HEK293T (cell line): Measurements from ENCODE around the gene PILRA.

Source experiments
- ELF4 ChIP-seq: fragments of 450-650 bp; IDR thresholded peaks from 2 replicates; pipeline ENCODE4 v1.6.1; 2017; ENCODE audit warnings: antibody characterized with exemption
- HDGF ChIP-seq: fragments of 450-650 bp; IDR thresholded peaks from 2 replicates; pipeline ENCODE4 v1.6.1; 2017; ENCODE audit warnings: antibody characterized with exemption, borderline replicate concordance
- L3MBTL2 ChIP-seq: fragments of 450-650 bp; conservative IDR thresholded peaks from 2 replicates; pipeline ENCODE4 v1.6.1; 2016; ENCODE audit warnings: mild to moderate bottlenecking
- NFRKB ChIP-seq: fragments of 450-650 bp; IDR thresholded peaks from 2 replicates; pipeline ENCODE4 v1.6.1; 2016; ENCODE audit warnings: mild to moderate bottlenecking, moderate library complexity
- SP1 ChIP-seq: fragments of 450-650 bp; IDR thresholded peaks from 2 replicates; pipeline ENCODE4 v1.6.1; 2017
- SUZ12 ChIP-seq: fragments of 450-650 bp; IDR thresholded peaks from 2 replicates; pipeline ENCODE4 v1.6.1; 2016; ENCODE audit warnings: mild to moderate bottlenecking

DNA sequence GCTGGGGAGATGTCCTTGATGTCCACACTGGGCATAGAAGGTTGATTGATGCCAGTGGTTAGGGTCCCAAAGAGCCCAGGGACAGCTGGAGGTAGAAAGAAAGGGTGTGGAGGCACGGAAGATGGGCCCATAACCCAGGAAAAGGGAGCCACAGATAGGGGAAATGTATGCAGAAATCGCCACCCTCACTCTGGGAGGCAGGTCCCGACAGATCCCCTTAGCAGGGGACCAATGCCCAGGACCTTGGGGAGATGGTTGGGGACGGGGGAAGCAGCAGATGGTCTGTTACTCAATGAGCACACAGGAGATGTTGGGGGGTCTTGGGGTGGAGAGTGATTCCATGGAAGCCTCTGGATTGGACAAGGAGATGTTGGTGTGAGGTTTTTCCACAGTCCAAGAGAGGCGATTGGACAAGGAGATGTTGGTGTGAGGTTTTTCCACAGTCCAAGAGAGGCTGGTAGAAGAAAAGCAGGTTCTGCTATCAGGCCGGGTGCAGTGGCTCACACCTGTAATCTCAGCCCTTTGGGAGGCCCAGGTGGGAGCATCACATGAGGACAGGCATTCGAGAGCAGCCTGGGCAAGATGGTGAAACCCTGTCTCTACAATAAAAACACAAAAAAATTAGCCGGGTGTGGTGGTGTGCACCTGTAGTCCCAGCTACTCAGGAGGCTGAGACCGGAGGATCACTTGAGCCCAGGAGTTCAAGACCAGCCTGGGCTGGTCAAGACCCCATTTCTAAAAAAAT is 70.0 kb downstream of the PILRA start:
- TF ChIP-seq SP1 (no peak), HDGF (no peak), NFRKB (no peak), ELF4 (no peak), L3MBTL2 (no peak), SUZ12 (no peak)
